Right cardiac atrium (tissue), 5 donors: ENCODE measurements around the gene RHBG. TPM values are rescaled to one million over a fixed set of nuclear protein-coding genes. Genes with fewer than 3 reads are reported as not detected.

ENCODE experiments used
- ATAC-seq, 2 donors: fragments of 200-7000 bp; cut with Tn5 transposase; one replicate each; pipeline versions ENCODE4 v1.8.0 to v1.9.1; 2020; ENCODE audit warnings: moderate library complexity in 2 of 2, mild to moderate bottlenecking in 1 of 2
- DNase-seq, 3 donors: peaks; one replicate each; pipeline ENCODE4 v3.0.0-alpha.2; 2020
- H3K27ac ChIP-seq: one replicate; pipeline ENCODE4 v1.5.1; 2013; ENCODE audit warnings: mild to moderate bottlenecking, low read length, control low read depth, moderate library complexity
- H3K27me3 ChIP-seq: one replicate; pipeline ENCODE4 v1.6.1; 2013; ENCODE audit not compliant: control insufficient read depth, insufficient read depth
- H3K4me1 ChIP-seq: one replicate; pipeline ENCODE4 v1.6.1; 2013; ENCODE audit warnings: low read length; ENCODE audit not compliant: control insufficient read depth, insufficient read depth
- H3K4me3 ChIP-seq: one replicate; pipeline ENCODE4 v1.5.1; 2013; ENCODE audit warnings: low read length, control low read depth
- H3K9me3 ChIP-seq: one replicate; pipeline ENCODE4 v1.6.1; 2013; ENCODE audit warnings: low read length; ENCODE audit not compliant: control insufficient read depth
- WGBS: extraction: QIAGEN DNeasy Blood & Tissue Kit; methylation state at CpG from one replicate; pipeline ENCODE4 v1.1.7; 2013; 5-methylcytosine and 5-hydroxymethylcytosine counted together
- intact Hi-C, 4 donors: fragments of 100-400 bp; cut with DNase I; formaldehyde crosslinking; loops; one replicate each; pipeline versions ENCODE4 v1.11.0 to v1.14.0; 2022 to 2023
- polyA plus RNA-seq: library from polyadenylated mRNA; stranded (reverse); fragments of 200-250 nt; gene quantifications from one replicate; pipeline ENCODE4 v1.2.3, GENCODE V29; 2013
- total RNA-seq, 4 donors: library from RNA; stranded (reverse); fragmentation: NEBNext Ultra II Directional; extraction: Animal tissue kit (Norgen Biotek cat#: 25700); gene quantifications; one replicate each; pipeline ENCODE4 v1.2.1, GENCODE V29; 2021
- donor health status: healthy with polysubstance abuse.
- donor health status: DM: no; HTN: yes; CAD: no.
- donor health status: DM: no; HTN: no; CAD: no.
- donor health status: DM: no; HTN: yes; CAD: no; lungs with severe emphysema.
- donor health status: DM: yes; HTN: yes; CAD: no.

RHBG gene
- total and polyA plus RNA-seq, 5 donors: 0.20 TPM; not detected in 4

DNA sequence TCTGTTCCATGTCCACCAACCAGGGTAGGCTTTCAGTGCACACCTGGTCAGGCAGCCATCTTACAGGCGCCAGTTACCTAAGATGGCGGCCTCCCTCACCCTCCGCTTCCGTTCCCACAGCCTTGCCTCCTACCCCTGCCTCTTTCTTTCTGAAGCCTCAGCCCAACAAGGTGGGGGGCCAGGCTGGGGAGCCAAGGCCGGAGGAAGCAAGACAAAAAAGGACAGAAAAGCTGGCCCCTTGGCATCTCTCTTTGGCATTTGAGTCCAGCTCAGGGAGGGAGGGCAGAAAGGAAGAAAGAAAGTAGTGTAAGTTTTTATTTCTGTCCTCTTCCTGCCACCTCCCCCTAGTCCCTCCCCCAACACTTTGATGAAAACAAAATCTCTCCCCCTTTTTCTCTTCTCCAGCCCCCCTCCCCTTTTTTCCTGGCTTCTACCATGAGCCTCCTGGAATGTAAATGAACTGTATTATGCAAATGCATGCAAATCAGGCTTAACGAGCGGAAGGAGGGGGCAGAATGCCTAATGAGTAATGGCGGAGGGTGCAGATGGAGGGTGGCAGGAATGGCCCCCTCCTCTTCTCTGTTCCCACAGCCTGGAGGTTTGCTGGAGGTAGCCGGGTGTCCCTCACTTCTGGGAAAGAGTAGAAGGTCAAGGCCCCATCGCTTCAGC, 43.8 kb downstream of the RHBG start:
- no peak for ATAC-seq
- Histone ChIP-seq H3K27me3 (no peaks in the 10 kb centered on the region), H3K4me1 (no peaks in the 10 kb centered on the region), H3K27ac (no peak overlapping the region), H3K4me3 (no peak overlapping the region), H3K9me3 (no peaks in the 10 kb centered on the region)
- intact Hi-C loops: no loop called here
- 79% methylated on average over 10 of the region's 10 CpGs for WGBS
- DNase-seq: no peak

DNA sequence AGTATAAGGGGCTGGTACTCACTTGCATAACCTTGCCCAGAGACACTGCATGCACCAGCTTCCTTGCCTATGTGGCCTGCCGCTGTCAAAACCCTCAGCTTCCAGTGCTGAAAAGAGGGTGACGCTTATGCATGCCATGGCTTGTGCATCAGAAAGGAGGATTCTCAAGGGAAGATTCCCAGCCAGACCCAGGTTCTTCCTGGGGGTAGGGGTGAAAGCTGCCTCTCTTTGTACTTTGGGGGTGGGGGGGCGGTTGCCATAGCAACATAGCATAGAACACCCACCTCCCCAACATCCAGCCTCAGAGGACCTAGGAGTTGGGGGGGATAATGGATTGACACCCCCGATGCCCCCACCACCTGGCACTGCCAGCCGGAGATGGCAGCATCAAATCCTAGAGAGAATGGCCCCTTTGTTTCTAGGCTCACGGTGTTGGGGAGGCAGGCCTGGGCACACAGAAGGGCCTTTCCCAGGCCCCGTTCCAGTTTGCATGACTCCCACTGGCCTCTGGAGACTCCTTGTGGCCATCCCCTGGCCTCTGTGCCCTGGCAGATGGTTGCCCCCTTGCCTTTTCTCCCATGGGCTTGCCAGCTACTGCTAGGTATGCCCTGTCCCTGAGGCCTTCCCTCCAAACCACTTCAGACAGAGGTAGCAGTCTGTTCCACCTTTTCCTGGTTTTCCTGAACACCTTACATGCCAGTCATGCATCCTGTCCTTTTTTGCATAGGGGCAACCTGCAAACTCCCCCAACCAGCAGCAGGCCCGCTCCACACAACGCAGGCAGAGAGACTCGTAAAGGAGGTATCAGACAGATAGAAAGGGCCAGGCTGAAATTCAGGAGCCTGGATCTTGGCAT, 44.6 kb downstream of the RHBG start:
- Histone ChIP-seq H3K9me3 (no peaks in the 10 kb centered on the region), H3K27me3 (no peaks in the 10 kb centered on the region), H3K4me1 (no peaks in the 10 kb centered on the region), H3K27ac (no peak overlapping the region), H3K4me3 (no peak overlapping the region)
- ATAC-seq: no peak
- intact Hi-C loops: no loop called here
- WGBS: 63% methylated on average over 10 of the region's 10 CpGs
- DNase-seq: no peak

DNA sequence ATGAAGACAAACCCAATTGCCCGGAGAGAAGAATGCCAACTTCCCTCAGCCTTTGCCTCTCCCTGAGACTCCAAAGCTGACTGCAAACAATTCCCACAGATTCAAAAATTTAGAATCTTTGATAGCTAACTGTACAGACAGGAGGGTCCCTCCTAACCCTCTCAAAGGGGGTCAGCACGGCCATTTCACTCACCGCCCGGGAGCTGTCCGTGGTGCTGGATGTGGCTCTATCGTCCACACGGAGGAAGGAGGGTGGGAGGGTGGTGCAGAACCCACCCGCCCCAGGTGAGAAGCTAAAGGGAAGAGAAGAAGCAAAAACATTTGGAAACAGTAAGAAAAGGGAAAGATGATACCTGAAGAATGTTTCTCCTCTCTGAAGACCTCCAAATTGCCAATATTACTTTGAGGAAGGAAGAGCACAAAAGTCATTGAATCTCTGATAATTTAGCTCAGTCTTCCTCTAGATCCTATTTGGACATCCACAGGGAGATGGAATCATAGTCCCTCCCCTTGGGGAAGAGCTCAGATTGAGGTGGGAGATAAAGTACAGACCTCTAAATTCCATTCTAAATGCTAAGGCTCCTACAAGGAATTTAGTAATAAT, 45.6 kb downstream of the RHBG start:
- WGBS: 16% methylated on average over 8 of the region's 8 CpGs
- no peak for ATAC-seq
- no peak for DNase-seq
- H3K27ac ChIP-seq: no peak overlapping the region
- H3K27me3 ChIP-seq: no peaks in the 10 kb centered on the region
- intact Hi-C loops: no loop called here
- no peaks in the 10 kb centered on the region for H3K4me1 ChIP-seq
- no peak overlapping the region for H3K4me3 ChIP-seq
- H3K9me3 ChIP-seq: no peaks in the 10 kb centered on the region

DNA sequence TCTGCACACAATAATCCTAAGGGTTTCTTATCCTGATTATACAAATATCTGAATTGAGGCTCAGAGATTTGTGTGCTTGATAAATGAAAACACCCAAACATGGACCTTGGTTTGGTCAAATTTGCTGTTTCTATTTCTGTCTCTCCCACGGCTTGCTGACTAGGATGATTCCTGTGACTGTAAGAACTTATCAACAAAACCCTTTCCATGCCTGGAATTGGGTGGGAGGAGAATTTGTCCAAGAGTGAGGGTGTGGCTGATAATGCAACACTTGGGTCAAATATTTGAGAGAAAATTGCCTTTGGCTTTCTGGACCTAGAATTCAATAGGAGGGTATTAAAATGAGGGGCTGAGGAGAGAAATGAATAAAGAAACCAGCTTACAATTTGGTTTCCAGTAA, 48.0 kb downstream of the RHBG start:
- Histone ChIP-seq H3K4me3 (no peak overlapping the region), H3K27me3 (no peaks in the 10 kb centered on the region), H3K9me3 (no peaks in the 10 kb centered on the region), H3K27ac (no peak overlapping the region), H3K4me1 (peaks cover 3% of the 10 kb centered on the region)
- intact Hi-C loops: no loop called here
- ATAC-seq (no peak), DNase-seq (no peak)
- WGBS: 31% methylated on average over 1 of the region's 1 CpG

DNA sequence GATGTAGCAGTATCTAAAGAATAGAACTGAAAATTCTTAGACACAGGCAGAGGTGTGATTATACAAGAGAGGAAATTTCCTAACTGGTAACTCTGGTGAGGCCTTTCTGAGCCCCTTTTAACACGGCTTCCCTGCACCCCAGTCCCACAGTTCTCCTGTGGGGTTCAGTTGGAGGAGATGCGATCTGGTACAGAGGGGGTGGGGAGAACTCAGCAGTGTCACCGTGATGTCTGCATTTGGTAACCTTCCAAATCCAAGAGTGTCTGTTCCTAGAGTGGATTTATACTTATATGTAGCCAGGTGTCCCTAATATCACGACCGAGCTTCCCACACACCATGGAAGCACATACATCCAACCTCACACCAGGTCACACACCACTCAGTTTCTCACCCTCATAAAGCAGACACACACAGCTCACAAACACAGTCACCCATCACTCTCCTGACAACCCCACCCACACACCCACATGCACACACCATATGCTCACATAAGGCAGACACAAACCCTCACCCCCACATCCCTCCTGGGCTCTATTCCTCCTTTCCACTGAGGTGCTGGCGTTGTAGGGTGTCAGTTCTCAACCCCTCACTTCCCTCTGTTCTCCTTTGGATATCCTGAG, 48.5 kb downstream of the RHBG start:
- Histone ChIP-seq H3K4me3 (no peak overlapping the region), H3K4me1 (peaks cover 3% of the 10 kb centered on the region), H3K27me3 (no peaks in the 10 kb centered on the region), H3K27ac (no peak overlapping the region), H3K9me3 (no peaks in the 10 kb centered on the region)
- intact Hi-C loops: no loop called here
- 81% methylated on average over 6 of the region's 6 CpGs for WGBS
- ATAC-seq: no peak
- no peak for DNase-seq

DNA sequence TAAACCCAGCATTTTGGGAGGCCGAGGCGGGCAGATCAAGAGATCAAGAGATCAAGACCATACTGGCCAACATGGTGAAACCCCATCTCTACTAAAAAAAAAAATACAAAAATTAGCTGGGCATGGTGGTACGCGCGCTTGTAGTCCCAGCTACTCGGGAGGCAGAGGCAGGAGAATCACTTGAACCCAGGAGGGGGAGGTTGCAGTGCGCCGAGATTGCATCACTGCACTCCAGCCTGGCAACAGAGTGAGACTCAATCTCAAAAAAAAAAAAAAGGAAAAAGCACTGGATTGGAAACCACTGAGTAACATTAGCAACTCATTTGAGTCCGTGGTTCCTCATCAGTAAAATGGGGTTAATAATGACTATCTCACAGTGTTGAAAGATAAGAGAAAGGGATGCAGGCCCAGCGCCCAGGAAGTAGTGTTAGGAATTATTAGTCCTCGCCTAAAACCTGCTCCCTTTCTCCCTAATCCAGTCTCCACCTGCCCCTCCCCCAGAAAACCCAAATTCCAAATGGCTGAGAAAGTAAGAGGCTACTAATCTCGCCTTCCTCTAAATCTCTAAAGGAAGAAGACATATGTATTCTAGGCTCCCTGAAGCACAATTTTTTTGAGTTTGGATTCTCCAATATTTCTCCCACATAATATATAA, 49.5 kb downstream of the RHBG start:
- DNase-seq: no peak
- intact Hi-C loops: no loop called here

DNA sequence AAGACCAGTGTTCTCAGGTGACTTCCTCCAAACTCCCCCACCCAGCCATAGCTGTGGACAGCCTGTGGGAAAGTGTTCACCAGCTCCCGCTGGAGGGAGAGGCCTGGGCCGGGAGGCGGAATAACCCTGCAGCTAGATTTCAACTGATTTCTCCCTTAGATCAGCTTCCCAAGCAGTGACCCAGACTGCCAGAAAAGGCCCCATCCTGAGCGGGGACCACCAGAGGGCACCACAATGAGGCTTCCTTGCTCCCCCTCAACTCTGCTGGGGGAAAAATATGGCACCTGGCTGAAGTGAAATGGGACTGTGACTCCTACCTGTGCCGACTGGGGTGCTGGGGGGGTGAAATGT, 50.8 kb downstream of the RHBG start:
- H3K4me3 ChIP-seq: peak overlapping the region; percentile 9
- intact Hi-C loops: no loop called here
- no peak overlapping the region for H3K27ac ChIP-seq
- H3K27me3 ChIP-seq: no peaks in the 10 kb centered on the region
- WGBS: 33% methylated on average over 5 of the region's 5 CpGs
- peaks cover 3% of the 10 kb centered on the region for H3K4me1 ChIP-seq
- no peak for DNase-seq
- no peak for ATAC-seq
- no peaks in the 10 kb centered on the region for H3K9me3 ChIP-seq

More for the DNA sequence above, 49.5 kb downstream of the RHBG start:
- H3K27me3 ChIP-seq: no peaks in the 10 kb centered on the region
- no peaks in the 10 kb centered on the region for H3K9me3 ChIP-seq
- ATAC-seq: no peak
- peaks cover 3% of the 10 kb centered on the region for H3K4me1 ChIP-seq
- no peak overlapping the region for H3K4me3 ChIP-seq
- no peak overlapping the region for H3K27ac ChIP-seq
- 84% methylated on average over 12 of the region's 12 CpGs for WGBS

DNA sequence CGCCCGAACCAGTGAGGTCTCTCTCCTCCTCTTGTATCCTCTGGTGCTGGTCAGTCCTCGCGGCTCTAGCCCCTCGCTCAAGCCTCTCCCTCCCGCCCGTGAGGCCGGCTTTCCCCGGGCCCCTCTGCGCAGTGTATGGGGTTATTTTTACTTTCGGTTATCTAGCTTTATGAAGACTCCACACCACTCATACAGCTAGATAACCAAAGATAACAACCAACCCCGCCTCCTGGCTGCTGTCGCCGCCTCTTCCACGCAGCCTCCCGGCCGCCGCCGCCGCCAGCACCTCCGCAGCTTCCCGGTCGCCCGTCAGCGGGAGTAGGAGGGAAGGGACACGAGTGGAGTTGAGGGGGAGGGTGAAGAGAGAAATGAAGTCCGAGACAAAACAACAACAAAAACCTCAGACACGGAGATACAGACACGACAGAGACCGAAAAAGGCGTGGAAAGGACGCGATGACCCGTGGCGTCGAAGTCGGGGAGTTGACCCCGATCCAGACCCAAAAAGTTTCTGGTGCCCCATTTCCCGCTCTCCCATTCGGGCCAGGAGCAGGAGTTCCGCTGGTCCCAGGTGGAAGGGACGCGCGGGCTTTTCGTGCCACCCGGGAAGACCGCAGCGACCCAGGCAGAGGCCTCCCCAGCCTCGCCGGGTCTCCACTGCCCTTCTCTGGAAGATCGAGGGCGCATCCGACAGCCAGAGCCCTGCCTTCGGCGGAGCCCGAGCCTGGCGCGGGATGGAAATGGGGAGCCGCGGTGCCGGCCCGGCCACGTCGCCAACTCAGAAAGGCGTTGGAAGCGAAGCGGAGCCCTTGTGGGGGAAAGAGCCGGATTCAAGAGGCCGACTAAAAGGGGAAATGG, 51.4 kb downstream of the RHBG start:
- H3K27ac ChIP-seq: no peak overlapping the region
- H3K9me3 ChIP-seq: no peaks in the 10 kb centered on the region
- H3K27me3 ChIP-seq: no peaks in the 10 kb centered on the region
- intact Hi-C loops: no loop called here
- H3K4me3 ChIP-seq: peak overlapping the region; percentile 9
- WGBS: 5% methylated on average over 69 of the region's 69 CpGs
- ATAC-seq: peak in 1 of 2 donors; percentile 23
- DNase-seq: peak in 1 of 3 donors; percentile 60
- H3K4me1 ChIP-seq: peaks cover 3% of the 10 kb centered on the region

DNA sequence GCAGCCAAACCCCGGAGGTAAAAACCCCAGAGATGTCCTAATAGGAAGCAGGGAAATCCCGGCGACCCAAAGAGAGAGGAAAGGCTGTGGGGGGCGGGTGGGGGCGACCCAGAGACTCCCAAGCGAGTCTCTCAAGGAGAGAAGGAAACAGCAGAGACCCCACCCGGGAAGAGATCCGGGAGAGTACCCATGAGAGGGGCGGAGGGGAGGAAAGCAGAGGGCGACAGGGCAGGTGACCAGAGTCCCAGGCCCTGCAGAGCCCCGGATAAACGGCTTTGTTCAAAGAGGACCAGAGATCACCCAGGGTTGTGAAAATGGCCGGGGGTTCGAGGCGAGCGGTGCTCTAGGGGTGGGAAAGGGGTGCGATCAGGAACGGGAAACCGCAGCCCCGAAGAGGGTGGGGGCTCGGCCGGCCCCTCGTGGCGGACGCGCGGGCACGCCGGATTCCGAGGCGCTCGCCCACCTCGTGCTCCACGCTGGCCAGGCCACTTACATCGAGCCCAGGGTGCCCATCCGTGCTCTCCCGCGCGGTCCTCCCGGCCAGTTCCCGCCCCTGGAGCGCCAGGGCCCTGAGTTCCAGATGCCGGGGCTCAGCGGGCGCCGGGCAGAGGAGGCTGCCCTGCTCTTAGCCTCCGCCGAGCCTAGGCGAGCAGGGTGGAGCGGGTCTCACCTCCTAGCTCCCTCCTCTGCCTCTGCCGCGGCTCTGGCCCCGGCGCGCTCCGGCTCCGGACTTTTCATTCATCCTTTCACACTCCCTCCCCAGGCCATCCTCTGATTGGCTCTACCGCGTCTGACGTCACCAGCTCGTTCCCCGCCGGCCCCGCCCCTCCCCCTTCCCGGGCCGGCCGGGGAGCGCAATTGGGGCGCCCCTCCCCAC, 52.3 kb downstream of the RHBG start:
- no peak overlapping the region for H3K27ac ChIP-seq
- intact Hi-C loops: no loop called here
- H3K4me1 ChIP-seq: peaks cover 3% of the 10 kb centered on the region
- peak overlapping the region; percentile 32 for H3K4me3 ChIP-seq
- 2% methylated on average over 69 of the region's 69 CpGs for WGBS
- peak; percentile 93 to 95 for ATAC-seq
- H3K9me3 ChIP-seq: no peaks in the 10 kb centered on the region
- H3K27me3 ChIP-seq: no peaks in the 10 kb centered on the region
- peak; percentile 84 to 90 (median 88) for DNase-seq
